Tibial artery (tissue), 4 donors: ENCODE results near the gene NID1.

Experiments used
- DNase-seq, 2 donors: peaks; one replicate each; pipeline ENCODE4 v3.0.0-alpha.2; 2019
- H3K27ac ChIP-seq, 2 donors: fragments of 200-600 bp; sonication (generic) in 1 of 2; 1 replicate in 1 of 2; 2 replicates in 1 of 2; pipeline ENCODE4 v1.5.1; 2018 to 2019; ENCODE audit warnings: mild to moderate bottlenecking in 1 of 2
- H3K27me3 ChIP-seq, 2 donors: fragments of 200-600 bp; sonication (generic) in 1 of 2; one replicate each; pipeline versions ENCODE4 v1.5.1 to v1.6.0; 2016 to 2019
- H3K36me3 ChIP-seq, 3 donors: fragments of 200-600 bp; sonication (generic) in 2 of 3; one replicate each; pipeline ENCODE4 v1.5.1; 2016 to 2019; ENCODE audit warnings: mild to moderate bottlenecking in 2 of 3
- H3K4me1 ChIP-seq, 4 donors: fragments of 200-600 bp; sonication (generic) in 2 of 4; 1 replicate in 3 of 4; 2 replicates in 1 of 4; pipeline ENCODE4 v1.5.1; 2016 to 2019
- H3K4me3 ChIP-seq, 2 donors: fragments of 200-600 bp; sonication (generic) in 1 of 2; 1 replicate in 1 of 2; 2 replicates in 1 of 2; pipeline ENCODE4 v1.5.1; 2018 to 2019; ENCODE audit warnings: mild to moderate bottlenecking in 2 of 2
- H3K9me3 ChIP-seq, 3 donors: fragments of 200-600 bp; sonication (generic) in 1 of 3; one replicate each; pipeline ENCODE4 v1.5.1; 2016 to 2019
- CTCF ChIP-seq, 2 experiments: fragments of 200-600 bp in 1 of 2; fragments of 450-650 bp in 1 of 2; IDR thresholded peaks; one replicate each; pipeline ENCODE4 v1.5.1; 2017 to 2019; ENCODE audit warnings: antibody characterized with exemption in 2 of 2, mild to moderate bottlenecking in 1 of 2, moderate library complexity in 1 of 2
- intact Hi-C: fragments of 100-400 bp; cut with DNase I; formaldehyde crosslinking; loops from one replicate; pipeline ENCODE4 v1.15.0; 2023; ENCODE audit warnings: low total_unique reads

Gene NID1

GRCh38 chr1:236064674-236065508 is at the start of gene NID1:
Gene NID1 (minus strand): TSS chr1:236065090. CDS start chr1:236065079, 11 bp downstream.
- Histone ChIP-seq H3K36me3 (peaks cover 0 to 5% (median 0%) of the 10 kb centered on the region in 3 donors), H3K4me1 (peaks cover 0 to 62% (median 32%) of the 10 kb centered on the region in 4 donors), H3K27me3 (no peaks in the 10 kb centered on the region), H3K9me3 (no peaks in the 10 kb centered on the region), H3K27ac (peak within 1 kb of the TSS; percentile 90 to 94), H3K4me3 (peak within 1 kb of the TSS; percentile 72 to 74)
- DNase-seq = peak; percentile 88 to 97
- intact Hi-C loops = no loop called here
- TF ChIP-seq CTCF (IDR thresholded peaks at IDR 0.05) = peak; percentile 43 to 44

- intact Hi-C loops = no loop called here
- Histone ChIP-seq H3K27ac (no peak overlapping the region), H3K4me3 (no peak overlapping the region), H3K4me1 (no peaks in the 10 kb centered on the region), H3K36me3 (no peaks in the 10 kb centered on the region), H3K9me3 (no peaks in the 10 kb centered on the region), H3K27me3 (peaks cover 0 to 6% of the 10 kb centered on the region in 2 donors)
- DNase-seq = no peak
- no peak for TF ChIP-seq CTCF (IDR thresholded peaks at IDR 0.05)
Observed at GRCh38 chr1:236114076-236114747, 49.3 kb upstream of the NID1 start.

GRCh38 chr1:236113324-236114032 is 48.6 kb upstream of the NID1 start:
- no peak for DNase-seq
- H3K27ac ChIP-seq = no peak overlapping the region
- TF ChIP-seq CTCF (IDR thresholded peaks at IDR 0.05) = no peak
- H3K4me3 ChIP-seq = no peak overlapping the region
- no peaks in the 10 kb centered on the region for H3K9me3 ChIP-seq
- intact Hi-C loops = no loop called here
- no peaks in the 10 kb centered on the region for H3K4me1 ChIP-seq
- no peaks in the 10 kb centered on the region for H3K36me3 ChIP-seq
- H3K27me3 ChIP-seq = peaks cover 0 to 6% of the 10 kb centered on the region in 2 donors

- Histone ChIP-seq H3K36me3 (no peaks in the 10 kb centered on the region), H3K4me1 (no peaks in the 10 kb centered on the region), H3K4me3 (no peak overlapping the region), H3K27ac (no peak overlapping the region), H3K27me3 (peaks cover 0 to 6% of the 10 kb centered on the region in 2 donors), H3K9me3 (no peaks in the 10 kb centered on the region)
- intact Hi-C loops = no loop called here
- TF ChIP-seq CTCF (IDR thresholded peaks at IDR 0.05) = no peak
- no peak for DNase-seq
Observed at GRCh38 chr1:236112332-236112627, 47.4 kb upstream of the NID1 start.

- Histone ChIP-seq H3K27ac (no peak overlapping the region), H3K36me3 (no peaks in the 10 kb centered on the region), H3K9me3 (no peaks in the 10 kb centered on the region), H3K4me1 (no peaks in the 10 kb centered on the region), H3K4me3 (no peak overlapping the region), H3K27me3 (peaks cover 0 to 6% of the 10 kb centered on the region in 2 donors)
- intact Hi-C loops = loop anchor here (2.0 kb wide), 1 partner anchor 379 kb away; no protein-coding TSS in a partner anchor
- TF ChIP-seq CTCF (IDR thresholded peaks at IDR 0.05) = no peak
- no peak for DNase-seq
Observed at GRCh38 chr1:236111527-236112331, 46.8 kb upstream of the NID1 start.
